ENCODE data around the gene OCIAD2. TPM values are rescaled to one million over a fixed set of nuclear protein-coding genes. Genes with fewer than 3 reads are reported as not detected.
"Not testable (repeated sequence)": the region's sequence is repeated elsewhere in the genome, so short reads cannot be mapped to it uniquely, and the experiment has no call there.

The OCIAD2 gene
- total RNA-seq, 1 donor from 2014 or later, result 18.5 TPM

- DNase-seq (ENCODE audit: missing footprints), result no peak
- intact Hi-C loops (cut with DNase I), result no loop called here
- no peak for ATAC-seq
These were observed 3.9 kb upstream of the OCIAD2 start for GRCh38 chr4:48910511-48910910.

GRCh38 chr4:48909697-48910096 lies 3.1 kb upstream of the OCIAD2 start:
- intact Hi-C loops (cut with DNase I), result no loop called here
- DNase-seq (ENCODE audit: missing footprints) (no peak), ATAC-seq (no peak)

DNA sequence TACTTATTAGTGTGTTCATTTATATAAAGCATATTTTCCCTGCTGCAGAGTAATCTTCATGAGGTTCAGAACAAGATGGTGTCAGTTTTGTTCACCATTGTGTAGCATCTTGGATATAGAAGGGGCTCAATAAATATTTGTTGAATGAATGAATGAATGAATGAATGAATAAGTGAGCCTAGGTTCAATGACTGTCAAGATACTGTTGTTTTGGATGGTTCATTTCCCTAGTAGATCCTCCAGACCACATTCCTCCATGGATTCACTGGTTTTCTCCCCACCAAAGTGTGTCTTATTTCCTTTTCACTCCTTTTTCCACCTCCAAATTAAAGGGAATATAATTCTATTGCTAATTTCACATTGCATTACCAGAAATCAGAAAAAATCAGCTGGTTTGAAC lies 2.1 kb upstream of the OCIAD2 start:
- no peak for DNase-seq (ENCODE audit: missing footprints)
- ATAC-seq, result no peak
- intact Hi-C loops (cut with DNase I), result no loop called here

DNA sequence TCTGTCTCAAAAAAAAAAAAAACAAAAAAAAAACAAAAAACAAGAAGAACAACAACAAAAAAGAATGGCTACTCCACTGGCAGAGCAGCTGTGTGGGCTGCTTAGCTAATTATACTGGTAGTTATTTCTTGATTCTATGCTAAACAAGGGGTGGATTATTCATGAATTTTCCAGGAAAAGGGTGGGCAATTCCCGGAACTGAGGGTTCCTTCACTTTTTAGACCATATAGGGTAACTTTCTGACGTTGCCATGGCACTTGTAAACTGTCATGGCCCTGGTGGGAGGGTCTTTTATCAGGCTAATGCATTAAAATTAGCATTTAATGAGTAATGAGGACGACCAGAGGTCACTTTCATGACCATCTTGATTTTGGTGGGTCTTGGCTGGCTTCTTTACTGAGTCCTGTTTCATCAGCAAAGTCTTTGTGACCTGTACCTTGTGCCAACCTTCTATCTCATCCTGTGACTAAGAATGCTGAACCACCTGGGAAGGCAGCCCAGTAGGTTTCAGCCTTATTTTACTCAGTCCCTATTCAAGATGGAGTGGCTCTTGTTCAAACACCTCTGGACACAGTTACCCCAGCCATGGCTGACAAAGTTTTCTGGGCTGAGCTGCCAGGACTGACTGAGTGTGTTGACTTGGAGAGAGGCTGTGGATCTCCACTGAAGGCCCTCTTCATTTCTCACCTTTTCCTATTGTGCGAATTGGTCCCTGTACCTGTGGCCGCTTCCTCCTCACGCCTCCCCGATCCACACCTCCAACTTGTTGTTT lies 1.3 kb upstream of the OCIAD2 start:
- no peak for DNase-seq (ENCODE audit: missing footprints)
- intact Hi-C loops (cut with DNase I), result no loop called here
- ATAC-seq, result no peak

DNA sequence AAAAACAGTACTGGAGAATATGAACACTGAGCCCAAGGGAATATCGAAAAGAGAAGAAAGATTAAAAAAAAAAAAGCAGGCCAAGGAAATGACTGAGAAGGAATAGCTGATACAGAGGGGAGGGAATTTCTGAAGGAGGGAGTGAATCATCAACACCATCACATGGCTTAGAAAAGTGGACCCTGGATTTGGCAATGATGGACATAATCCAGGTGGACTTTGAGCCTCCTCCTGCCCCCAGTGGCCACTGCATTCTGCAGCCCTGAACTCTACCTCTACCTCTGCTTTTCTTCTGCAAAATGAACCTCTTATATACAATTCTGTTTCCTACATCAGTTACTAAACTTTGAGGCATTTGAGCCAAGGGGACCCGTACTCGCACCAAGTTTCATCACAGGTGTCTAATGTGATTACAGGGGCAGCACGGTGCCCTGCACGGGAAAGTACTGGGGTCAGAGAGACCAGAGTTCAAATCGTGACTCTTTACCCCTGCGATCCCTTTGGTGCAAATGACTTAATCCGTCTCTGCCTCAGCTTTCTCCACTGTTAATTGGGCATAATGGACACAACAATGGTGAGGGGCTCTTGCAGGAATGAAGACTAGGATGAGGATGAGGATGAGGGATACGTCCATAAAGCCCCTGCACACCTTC lies 1.1 kb downstream of the OCIAD2 start:
- DNase-seq (ENCODE audit: missing footprints) (no peak), ATAC-seq (no peak)
- intact Hi-C loops (cut with DNase I), result no loop called here

- no peak for DNase-seq (ENCODE audit: missing footprints)
- ATAC-seq, result no peak
- intact Hi-C loops (cut with DNase I), result no loop called here
These were observed 1.9 kb downstream of the OCIAD2 start for GRCh38 chr4:48904541-48905142.

DNA sequence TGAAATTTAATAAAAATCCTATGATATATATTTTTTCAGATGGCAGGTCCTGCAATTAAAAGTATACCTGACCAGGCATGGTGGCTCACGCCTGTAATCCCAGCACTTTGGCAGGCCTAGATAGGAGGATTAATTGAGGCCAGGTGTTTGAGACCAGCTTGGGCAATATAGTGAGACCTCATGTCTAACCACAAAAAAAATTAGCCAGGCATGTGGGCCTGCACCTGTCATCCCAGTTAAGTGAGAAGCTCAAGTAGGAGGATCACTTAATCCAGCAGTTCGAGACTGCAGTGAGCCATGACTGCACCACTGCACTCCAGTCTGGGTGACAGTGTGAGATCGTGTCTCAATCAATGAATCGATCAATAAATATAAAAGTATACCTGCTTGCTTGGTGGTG lies 2.5 kb downstream of the OCIAD2 start:
- DNase-seq (ENCODE audit: missing footprints), result no peak
- intact Hi-C loops (cut with DNase I), result no loop called here
- ATAC-seq, result no peak

DNA sequence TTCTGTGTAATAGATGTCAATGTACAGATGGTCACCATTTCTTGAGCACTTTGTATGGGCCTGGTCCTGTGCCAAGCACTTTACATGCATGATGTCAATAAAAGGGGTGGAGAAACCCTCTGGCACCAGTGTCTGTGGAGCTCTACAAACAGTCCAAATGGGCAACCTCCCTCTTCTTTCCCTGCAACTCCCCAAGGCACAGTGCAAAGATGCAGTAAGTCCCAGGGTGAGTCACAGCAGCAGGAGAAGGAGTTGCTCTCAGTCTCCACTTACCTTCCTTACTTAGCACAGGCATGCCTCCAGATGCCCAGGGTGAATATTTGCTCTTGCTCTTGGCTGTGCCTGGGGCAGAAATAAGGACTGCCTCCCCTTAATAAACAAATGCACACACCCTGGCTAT lies 4.3 kb downstream of the OCIAD2 start:
- DNase-seq (ENCODE audit: missing footprints) (no peak), ATAC-seq (no peak)
- intact Hi-C loops (cut with DNase I), result no loop called here

GRCh38 chr4:48901196-48901595 lies 5.4 kb downstream of the OCIAD2 start:
- ATAC-seq (no peak), DNase-seq (ENCODE audit: missing footprints) (no peak)
- intact Hi-C loops (cut with DNase I), result no loop called here

- intact Hi-C loops (cut with DNase I), result no loop called here
- ATAC-seq, result no peak
These were observed 6.6 kb downstream of the OCIAD2 start for GRCh38 chr4:48899950-48900349.

GRCh38 chr4:48899432-48899749 lies 7.2 kb downstream of the OCIAD2 start:
- intact Hi-C loops (cut with DNase I), result no loop called here
- no peak for ATAC-seq
- DNase-seq (ENCODE audit: missing footprints), result no peak

More at GRCh38 chr4:48899950-48900349, 6.6 kb downstream of the OCIAD2 start:
- no peak for DNase-seq (ENCODE audit: missing footprints)

- intact Hi-C loops (cut with DNase I), result no loop called here
- ATAC-seq, result no peak
- no peak for DNase-seq (ENCODE audit: missing footprints)
These were observed 7.7 kb downstream of the OCIAD2 start for GRCh38 chr4:48898733-48899431.

GRCh38 chr4:48896845-48897244 lies 9.7 kb downstream of the OCIAD2 start:
- DNase-seq (ENCODE audit: missing footprints) (no peak), ATAC-seq (no peak)
- intact Hi-C loops (cut with DNase I), result no loop called here

DNA sequence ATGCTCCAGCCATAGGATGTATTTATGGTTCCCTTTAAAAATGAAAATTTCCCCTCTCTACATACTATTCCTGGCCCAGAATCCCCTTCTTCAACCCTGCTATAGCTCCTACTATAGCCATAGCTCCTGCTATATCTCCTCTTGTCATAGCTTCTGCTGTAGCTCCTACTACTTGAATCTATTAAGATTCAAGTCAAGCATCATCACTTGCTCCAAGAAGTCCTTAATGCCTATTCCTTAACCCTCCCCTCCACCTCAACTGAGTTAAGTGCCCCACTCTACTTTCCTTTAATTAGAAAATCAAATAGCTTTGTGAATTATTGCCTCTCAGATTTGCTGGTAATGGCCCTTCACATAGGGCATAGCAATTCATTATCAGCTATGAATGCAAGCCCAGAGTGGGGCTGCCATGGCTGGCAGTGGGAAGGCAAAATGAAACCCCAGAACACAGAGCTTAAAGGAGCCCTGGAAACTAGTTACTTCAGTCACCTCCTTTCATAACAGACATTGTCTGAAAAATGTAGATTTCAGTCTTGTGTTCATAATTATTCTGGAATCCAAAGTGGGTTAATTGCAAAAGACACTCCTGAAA lies 15.4 kb downstream of the OCIAD2 start:
- intact Hi-C loops (cut with DNase I), result no loop called here
- no peak for DNase-seq (ENCODE audit: missing footprints)
- ATAC-seq, result no peak

DNA sequence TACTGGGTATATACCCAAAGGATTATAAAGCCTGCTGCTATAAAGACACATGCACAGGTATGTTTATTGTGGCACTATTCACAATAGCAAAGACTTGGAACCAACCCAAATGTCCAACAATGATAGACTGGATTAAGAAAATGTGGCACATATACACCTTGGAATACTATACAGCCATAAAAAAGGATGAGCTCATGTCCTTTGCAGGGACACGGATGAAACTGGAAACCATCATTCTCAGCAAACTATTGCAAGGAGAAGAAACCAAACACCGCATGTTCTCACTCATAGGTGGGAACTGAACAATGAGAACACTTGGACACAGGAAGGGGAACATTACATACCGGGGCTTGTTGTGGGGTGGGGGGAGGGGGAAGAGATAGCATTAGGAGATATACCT lies 16.8 kb downstream of the OCIAD2 start:
- intact Hi-C loops (cut with DNase I); DNase-seq (ENCODE audit: missing footprints); ATAC-seq: not testable (repeated sequence)

- ATAC-seq; intact Hi-C loops (cut with DNase I); DNase-seq (ENCODE audit: missing footprints): not testable (repeated sequence)
These were observed 24.9 kb downstream of the OCIAD2 start for GRCh38 chr4:48881646-48882045.

GRCh38 chr4:48879561-48880442 lies 26.8 kb downstream of the OCIAD2 start:
- ATAC-seq, result no peak
- intact Hi-C loops (cut with DNase I), result no loop called here
- no peak for DNase-seq (ENCODE audit: missing footprints)

GRCh38 chr4:48877827-48878535 lies 28.6 kb downstream of the OCIAD2 start:
- ATAC-seq (no peak), DNase-seq (ENCODE audit: missing footprints) (no peak)
- intact Hi-C loops (cut with DNase I), result no loop called here
